Superior temporal gyrus (tissue), 1 donor: ENCODE results near the gene CPB2.

Experiments
- DNase-seq: peaks from one replicate; pipeline ENCODE4 v3.0.0-alpha.2; 2016; ENCODE audit errors: extremely low spot score

CPB2 gene, protein sequence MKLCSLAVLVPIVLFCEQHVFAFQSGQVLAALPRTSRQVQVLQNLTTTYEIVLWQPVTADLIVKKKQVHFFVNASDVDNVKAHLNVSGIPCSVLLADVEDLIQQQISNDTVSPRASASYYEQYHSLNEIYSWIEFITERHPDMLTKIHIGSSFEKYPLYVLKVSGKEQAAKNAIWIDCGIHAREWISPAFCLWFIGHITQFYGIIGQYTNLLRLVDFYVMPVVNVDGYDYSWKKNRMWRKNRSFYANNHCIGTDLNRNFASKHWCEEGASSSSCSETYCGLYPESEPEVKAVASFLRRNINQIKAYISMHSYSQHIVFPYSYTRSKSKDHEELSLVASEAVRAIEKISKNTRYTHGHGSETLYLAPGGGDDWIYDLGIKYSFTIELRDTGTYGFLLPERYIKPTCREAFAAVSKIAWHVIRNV

DNA sequence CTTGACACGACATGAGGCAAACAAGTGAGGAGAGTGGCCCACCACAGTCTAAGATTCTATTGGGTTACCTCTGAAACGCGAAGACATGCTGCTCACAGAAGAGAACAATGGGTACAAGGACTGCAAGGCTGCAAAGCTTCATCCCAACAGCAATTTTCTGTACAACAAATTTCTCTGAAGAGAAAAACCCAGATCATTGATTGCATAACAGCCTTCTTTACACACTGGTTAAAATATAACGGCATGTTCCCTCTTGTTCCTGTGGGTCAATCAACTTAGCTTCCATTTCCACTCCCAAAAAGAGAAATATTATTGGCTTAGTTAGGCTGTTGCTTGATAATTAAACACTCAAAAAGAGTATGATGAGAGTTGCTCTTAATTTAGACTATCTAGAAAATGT, at the start of gene CPB2:
Gene CPB2 (minus strand): TSS at position 166 of the 400 bp plus-strand sequence. CDS start 24 bp downstream, at position 142.
- DNase-seq: no peak

DNA sequence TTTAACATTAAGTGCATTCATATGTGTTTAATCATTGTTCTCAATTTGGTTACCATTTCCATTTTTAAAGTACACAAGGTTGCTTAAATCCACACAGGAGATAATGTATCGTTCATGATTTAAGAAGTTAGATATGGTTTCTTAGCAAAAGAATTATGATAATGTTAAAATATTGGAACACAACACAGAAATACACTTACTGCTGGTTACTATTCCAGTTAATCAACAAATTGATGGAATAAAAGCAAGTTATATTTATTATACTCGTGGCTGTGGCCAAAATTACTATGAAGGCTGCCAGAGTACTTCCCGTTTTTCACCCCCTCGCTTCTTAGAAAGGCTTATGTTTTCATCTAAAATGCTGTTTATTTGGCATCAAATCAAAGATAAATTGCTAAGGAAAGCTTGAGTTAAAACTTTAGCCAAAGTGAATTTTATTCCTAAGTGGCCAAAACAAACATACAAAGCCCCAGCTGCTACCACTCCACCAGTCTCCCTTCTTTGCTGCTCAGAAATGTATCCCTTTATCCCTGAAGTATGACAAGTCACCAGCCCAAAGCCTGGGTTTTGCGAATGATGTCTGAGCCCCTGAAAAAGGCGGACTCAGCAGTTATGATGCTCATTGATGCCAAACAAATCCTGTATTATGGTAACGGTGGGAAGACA, 49.4 kb upstream of the CPB2 start:
- DNase-seq: no peak

- no peak for DNase-seq
These were observed 47.9 kb upstream of the CPB2 start for GRCh38 chr13:46152627-46153328.

- DNase-seq: no peak
These were observed 45.4 kb upstream of the CPB2 start for GRCh38 chr13:46150134-46150693.

DNA sequence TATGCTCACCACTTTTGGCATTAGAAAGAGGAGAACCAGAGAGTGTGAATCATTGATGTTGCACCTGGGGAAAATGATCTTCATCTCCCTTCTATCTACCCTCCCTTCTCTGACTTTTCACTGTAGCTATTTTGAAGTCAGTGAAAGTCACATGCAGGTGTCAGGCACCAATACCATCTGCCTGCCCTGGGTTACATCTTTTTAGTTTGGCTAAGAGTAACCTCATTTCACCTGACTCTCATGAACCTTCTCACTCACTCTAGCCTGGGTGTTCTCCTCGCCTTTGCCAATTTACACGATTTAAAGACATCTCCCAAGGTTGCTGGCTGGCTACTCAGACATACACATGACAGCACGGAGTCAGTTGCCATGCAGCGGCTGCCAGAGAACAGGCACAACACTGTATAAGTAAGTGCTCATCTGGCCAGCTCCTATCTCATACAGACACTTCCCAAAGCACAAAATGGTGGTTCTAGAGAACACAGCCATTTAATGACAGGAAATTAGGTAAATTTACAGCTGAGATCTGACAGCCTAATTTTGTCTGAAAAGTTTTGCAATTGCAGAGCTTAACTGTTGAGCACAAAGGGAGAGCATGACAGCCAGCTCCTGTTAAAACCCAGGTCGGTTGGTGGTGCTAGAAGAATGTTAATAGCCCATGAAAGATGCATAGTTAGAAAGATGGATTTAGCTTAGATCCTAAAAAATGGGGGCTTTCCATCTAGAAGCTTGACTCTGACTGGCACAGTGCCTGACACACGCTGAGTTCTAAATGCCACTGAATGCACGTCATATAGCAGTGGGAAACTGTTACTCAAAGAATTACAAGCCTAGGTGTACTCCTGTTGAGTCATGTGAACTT, 44.7 kb upstream of the CPB2 start:
- no peak for DNase-seq

DNA sequence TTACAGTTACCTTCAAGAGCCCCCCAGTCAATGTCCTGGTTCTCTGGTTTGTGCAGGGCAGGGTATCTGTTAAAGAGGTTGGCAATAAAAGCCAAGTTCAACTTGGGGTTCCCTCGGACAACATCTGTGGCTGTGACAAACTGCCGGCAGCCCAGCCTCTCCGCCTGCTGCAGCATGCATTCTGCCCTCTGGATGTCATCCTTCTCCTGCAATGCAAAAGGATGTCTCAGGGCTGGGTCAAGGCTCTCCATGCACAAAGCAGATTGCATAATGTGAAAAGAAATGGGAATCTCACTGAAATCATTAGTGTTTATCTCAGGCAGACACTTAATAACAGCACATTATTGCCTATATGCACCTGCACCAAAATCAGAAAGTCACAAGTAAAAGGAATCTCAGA, 42.1 kb upstream of the CPB2 start:
- peak; percentile 56 for DNase-seq

GRCh38 chr13:46145950-46146349, 41.1 kb upstream of the CPB2 start:
- no peak for DNase-seq

DNA sequence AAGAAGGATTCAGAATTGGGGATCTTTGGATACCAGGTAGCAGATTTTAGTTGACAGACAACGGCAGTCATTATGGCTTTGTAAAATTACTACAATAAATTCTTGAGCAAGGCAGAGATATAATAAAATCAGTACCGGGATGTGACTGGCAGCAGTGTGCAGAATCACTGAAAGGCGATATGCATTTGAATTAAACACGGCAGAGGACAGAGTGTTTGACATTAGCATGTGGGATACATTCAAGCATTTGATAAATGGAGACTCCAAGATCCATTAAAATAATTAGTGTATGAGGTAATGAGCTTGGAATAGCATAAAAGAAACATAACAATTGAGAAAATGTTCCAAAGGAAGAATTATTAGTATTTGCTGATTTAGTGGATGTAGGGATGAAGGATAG, 40.3 kb upstream of the CPB2 start:
- no peak for DNase-seq

DNA sequence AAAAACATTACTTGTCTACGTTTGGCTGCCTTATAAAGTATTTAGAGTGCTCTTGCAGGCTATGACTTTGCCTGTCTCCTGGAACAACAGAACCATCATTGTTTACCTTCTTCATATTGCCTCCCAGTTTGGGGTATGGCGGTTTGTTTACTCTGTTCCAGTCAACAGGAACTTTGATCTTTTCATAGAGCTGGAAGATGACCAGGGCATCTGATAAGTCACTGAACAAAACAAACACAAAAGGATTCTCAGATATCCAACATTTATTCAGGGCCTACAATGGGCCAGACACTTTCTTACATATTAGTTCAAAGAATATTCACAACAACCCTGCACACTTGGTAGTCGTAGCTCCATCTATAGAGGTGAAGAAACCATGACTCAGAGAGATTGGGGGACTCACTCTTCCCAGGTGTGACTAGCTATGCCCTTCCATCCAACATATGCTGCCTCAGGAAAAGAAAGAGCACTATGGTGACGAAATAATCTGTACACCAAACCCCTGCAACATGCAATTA, 38.4 kb upstream of the CPB2 start:
- no peak for DNase-seq

DNA sequence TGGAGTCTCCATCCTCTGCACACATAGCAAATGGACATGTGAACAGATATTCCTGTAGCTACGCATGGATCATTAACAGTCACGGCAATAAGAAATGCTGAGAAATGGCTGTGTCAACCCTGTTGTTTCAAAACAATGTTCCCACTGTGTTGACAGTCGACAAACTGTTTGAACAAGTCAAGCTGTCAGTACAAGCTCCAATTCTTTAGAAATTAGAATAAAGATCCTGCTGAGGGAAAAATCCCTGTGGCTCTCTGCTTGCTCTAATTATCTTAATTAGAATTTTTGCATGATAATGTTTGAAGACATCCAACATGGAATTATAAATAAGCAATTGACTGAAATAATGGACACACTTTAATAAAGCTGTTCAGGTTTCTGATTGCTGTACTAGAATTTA, 37.9 kb upstream of the CPB2 start:
- DNase-seq: no peak

- DNase-seq: no peak
These were observed 35.2 kb upstream of the CPB2 start for GRCh38 chr13:46140044-46140443.

GRCh38 chr13:46137627-46138317, 32.9 kb upstream of the CPB2 start:
- no peak for DNase-seq

DNA sequence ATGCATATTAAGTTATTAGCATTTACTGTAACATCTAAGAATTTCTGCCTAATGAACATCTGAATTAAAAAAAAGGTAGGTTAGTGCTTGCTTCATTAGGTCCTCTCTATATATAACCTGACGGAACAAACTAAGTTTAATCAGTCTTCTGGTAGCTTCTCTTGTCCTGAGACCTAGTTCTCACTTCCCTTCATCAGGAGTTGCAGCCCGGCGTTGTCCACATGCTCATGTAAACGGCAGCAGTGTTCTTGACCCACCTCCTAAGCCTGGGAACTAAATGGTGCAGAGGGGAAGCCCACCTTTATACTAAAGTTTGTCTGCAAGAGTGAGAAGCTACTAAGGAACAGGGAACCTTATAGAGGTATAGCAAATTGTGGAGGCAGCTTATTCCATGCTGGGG, 31.9 kb upstream of the CPB2 start:
- DNase-seq: no peak

GRCh38 chr13:46134961-46135522, 30.2 kb upstream of the CPB2 start:
- no peak for DNase-seq

- no peak for DNase-seq
These were observed 29.7 kb upstream of the CPB2 start for GRCh38 chr13:46134494-46134893.

- DNase-seq: no peak
These were observed 27.3 kb upstream of the CPB2 start for GRCh38 chr13:46132109-46132508.

DNA sequence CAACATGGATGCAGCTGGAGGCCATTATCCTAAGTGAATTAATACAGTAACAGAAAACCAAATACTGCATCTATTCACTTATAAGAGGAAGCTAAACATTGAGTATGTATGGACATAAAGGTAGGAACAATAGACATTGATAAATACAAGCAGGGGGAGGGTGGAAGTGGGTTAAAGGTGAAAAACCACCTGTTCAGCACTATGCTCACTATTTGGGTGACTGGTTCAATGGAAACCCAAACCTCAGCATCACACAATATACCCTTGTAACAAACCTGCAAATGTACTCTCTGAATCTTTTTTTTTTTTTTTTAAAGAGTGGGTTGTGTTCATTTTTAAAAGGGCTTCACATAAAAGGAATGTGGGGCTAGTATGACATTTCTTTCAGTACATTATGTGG, 26.9 kb upstream of the CPB2 start:
- no peak for DNase-seq

DNA sequence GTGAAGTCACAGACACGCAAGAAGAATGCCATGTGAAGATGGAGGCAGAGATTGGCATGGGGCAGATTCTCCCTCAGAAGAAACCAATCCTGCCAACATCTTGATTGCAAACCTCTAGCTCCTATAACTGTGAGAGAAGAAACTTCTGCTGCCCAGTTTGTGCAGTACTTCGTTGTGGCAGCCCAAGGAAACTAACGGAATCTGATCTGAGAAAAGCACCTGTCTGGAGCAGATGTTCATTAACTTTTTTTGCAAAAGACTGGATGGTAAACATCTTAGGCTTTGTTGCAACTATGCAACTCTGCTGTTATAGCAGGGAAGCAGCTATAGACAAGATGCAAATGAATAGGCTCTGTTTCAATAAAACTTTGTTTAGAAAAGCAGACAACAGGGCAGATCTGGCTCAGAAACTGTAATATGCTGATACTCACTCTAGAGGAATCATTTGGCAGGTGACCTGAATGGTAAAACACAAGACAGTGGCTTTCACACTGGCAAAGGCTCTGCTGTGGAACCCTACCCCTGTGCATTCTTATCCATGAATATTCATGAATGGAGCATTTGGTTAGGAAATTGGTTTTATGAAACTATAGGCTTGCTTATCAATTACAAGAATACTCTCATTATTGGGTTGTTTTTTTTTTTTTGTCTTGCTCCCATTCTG, 25.3 kb upstream of the CPB2 start:
- no peak for DNase-seq

GRCh38 chr13:46129124-46129523, 24.3 kb upstream of the CPB2 start:
- DNase-seq: no peak
